ENCODE measurements around the gene PROK2.

PROK2 gene

GRCh38 chr3:71786217-71786549 is 1.2 kb upstream of the PROK2 start:
- DNase-seq, result no peak

- DNase-seq, result no peak
Observed at GRCh38 chr3:71785532-71786216, 726 bp upstream of the PROK2 start.

- DNase-seq, result no peak
Observed at GRCh38 chr3:71784201-71784913, 591 bp downstream of the PROK2 start.

GRCh38 chr3:71783152-71783551 is 1.8 kb downstream of the PROK2 start:
- DNase-seq, result no peak

- no peak for DNase-seq
Observed at GRCh38 chr3:71780430-71780829, 4.5 kb downstream of the PROK2 start.

GRCh38 chr3:71779674-71780377 is 5.1 kb downstream of the PROK2 start:
- DNase-seq, result peak; percentile 64 to 74

- no peak for DNase-seq
Observed at GRCh38 chr3:71778353-71778752, 6.6 kb downstream of the PROK2 start.

GRCh38 chr3:71776538-71776937 is 8.4 kb downstream of the PROK2 start:
- DNase-seq, result no peak

- DNase-seq, result no peak
Observed at GRCh38 chr3:71771884-71772283, 13.1 kb downstream of the PROK2 start.

GRCh38 chr3:71771126-71771525 is 13.8 kb downstream of the PROK2 start:
- DNase-seq, result no peak

GRCh38 chr3:71763426-71763825 is 21.5 kb downstream of the PROK2 start:
- DNase-seq, result no peak

GRCh38 chr3:71760140-71760539 is 24.8 kb downstream of the PROK2 start:
- no peak for DNase-seq

GRCh38 chr3:71759401-71759800 is 25.5 kb downstream of the PROK2 start:
- no peak for DNase-seq

- DNase-seq, result no peak
Observed at GRCh38 chr3:71758091-71758490, 26.9 kb downstream of the PROK2 start.

GRCh38 chr3:71754610-71755253 is 30.2 kb downstream of the PROK2 start:
- no peak for DNase-seq

- DNase-seq, result no peak
Observed at GRCh38 chr3:71753701-71754609, 31.0 kb downstream of the PROK2 start, which contains the start of gene GPR27. GPR27 (plus strand) TSS chr3:71753855; CDS start chr3:71754050, 195 bp downstream.

GRCh38 chr3:71752831-71753700 is 31.9 kb downstream of the PROK2 start:
- no peak for DNase-seq

GRCh38 chr3:71751602-71752001 is 33.3 kb downstream of the PROK2 start:
- no peak for DNase-seq

- DNase-seq, result no peak
Observed at GRCh38 chr3:71744738-71745137, 40.2 kb downstream of the PROK2 start.

- DNase-seq, result no peak
Observed at GRCh38 chr3:71742621-71743020, 42.3 kb downstream of the PROK2 start.

- DNase-seq, result no peak
Observed at GRCh38 chr3:71734881-71735280, 50.1 kb downstream of the PROK2 start.

Measured in Kasumi-1 (cell line).